ENCODE data around the gene ANAPC2.

Gene ANAPC2

DNA sequence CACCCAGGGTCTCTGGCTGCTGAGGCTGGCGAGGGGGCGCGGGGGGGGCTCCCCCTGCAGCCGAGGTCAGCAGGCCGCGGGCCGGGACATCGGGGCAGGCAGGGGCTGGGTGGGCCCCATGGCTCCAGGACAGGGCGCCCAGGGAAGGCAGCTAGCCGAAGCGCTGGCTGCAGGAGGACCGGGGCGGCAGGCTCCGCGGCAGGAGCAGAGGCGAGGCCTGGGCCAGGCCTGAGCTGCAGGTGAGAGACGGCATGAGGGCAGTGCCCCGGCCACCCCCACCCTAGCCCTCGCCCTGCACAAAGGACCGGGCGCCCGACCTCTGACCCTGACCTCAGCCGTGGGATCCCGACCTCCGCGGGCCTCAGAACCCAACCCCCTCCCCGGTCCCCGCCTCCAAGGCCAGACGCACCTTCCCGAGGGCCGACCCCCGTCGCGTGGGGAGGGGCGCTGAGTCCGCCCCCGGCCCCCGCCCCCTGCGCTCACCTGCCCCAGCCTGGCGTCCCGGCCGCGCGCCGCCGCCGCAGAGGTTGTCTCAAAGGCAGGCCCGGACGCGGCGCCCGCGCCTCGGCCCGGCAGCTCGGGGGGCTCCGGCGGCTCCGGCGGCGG, 33.2 kb upstream of the ANAPC2 start:
- TF ChIP-seq, protein P1, sequence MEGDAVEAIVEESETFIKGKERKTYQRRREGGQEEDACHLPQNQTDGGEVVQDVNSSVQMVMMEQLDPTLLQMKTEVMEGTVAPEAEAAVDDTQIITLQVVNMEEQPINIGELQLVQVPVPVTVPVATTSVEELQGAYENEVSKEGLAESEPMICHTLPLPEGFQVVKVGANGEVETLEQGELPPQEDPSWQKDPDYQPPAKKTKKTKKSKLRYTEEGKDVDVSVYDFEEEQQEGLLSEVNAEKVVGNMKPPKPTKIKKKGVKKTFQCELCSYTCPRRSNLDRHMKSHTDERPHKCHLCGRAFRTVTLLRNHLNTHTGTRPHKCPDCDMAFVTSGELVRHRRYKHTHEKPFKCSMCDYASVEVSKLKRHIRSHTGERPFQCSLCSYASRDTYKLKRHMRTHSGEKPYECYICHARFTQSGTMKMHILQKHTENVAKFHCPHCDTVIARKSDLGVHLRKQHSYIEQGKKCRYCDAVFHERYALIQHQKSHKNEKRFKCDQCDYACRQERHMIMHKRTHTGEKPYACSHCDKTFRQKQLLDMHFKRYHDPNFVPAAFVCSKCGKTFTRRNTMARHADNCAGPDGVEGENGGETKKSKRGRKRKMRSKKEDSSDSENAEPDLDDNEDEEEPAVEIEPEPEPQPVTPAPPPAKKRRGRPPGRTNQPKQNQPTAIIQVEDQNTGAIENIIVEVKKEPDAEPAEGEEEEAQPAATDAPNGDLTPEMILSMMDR (IDR thresholded peaks at IDR 0.05; ENCODE audit: extremely low read depth, insufficient read depth, missing control alignments): no peak
- no peak for DNase-seq (ENCODE audit: low spot score)
- in situ Hi-C loops (cut with MboI; ENCODE audit: low pct_unique_long_range_greater_than_20kb, low sequenced_read_pairs, unreplicated experiment): loop anchor here (10.0 kb wide), 1 partner anchor 97 kb away; no protein-coding TSS in a partner anchor

DNA sequence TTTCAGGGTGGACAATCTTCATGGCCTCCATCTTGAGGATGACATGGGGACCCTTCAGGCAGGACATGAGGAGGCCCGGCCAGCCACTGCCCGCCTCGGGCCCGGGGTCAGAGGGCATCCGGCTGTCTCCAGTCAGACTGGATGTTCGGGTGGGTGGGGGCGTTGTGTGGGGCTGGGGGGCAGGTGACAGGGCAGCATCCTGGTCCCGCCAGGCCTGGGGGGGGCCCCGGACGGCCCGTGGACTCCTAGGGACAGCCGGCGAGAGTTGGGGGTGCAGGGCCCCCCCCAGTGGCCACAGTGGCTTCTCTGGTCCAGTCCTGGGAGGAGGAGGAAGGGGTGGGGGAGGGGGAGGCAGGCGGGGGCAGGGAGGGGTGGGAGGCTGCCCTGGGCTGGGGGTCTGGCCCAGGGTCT, 32.7 kb upstream of the ANAPC2 start:
- in situ Hi-C loops (cut with MboI; ENCODE audit: low pct_unique_long_range_greater_than_20kb, low sequenced_read_pairs, unreplicated experiment): loop anchor here (10.0 kb wide), 1 partner anchor 96 kb away; no protein-coding TSS in a partner anchor
- no peak for DNase-seq (ENCODE audit: low spot score)
- TF ChIP-seq, protein P1 (IDR thresholded peaks at IDR 0.05; ENCODE audit: extremely low read depth, insufficient read depth, missing control alignments): no peak

DNA sequence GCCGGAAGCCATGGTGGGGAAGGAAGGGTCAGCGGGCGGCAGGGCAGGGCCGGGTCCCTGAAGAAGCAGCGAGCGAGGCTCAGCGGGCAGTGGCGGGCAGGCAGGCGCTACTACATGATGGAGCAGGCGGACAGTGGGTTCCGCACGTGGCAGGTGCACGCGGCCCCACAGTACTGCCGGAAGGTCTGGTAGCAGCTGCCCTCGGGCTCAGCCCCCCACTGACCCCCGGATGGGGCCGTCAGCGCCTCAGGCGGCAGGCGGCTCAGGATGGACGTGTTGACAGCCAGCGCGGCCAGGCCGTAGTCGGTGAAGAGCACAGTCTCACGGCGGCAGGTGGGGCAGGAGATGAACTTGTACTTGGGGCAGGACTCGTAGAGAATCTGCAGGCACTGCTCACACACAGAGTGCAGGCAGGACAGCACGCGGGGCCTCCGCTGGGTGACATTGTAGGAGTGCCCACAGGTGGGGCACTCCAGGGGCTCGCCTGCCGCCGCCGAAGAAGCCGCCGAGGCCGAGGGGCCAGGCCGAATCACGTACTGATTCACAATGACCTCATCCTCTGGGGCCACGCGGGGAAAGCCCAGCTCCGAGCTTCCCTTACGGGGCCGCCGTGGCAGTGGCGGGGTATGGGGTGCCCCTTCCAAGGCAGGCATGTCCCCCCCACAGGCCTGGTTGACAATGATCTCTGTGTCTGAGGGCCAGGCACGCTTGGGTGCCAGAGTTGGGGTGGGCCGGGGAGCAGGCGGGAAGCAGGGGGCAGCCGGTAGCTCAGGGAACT, 32.1 kb upstream of the ANAPC2 start:
- in situ Hi-C loops (cut with MboI; ENCODE audit: low pct_unique_long_range_greater_than_20kb, low sequenced_read_pairs, unreplicated experiment): loop anchor here (10.0 kb wide), 1 partner anchor 96 kb away; no protein-coding TSS in a partner anchor
- TF ChIP-seq, protein P1 (IDR thresholded peaks at IDR 0.05; ENCODE audit: extremely low read depth, insufficient read depth, missing control alignments): no peak
- DNase-seq (ENCODE audit: low spot score): no peak

DNA sequence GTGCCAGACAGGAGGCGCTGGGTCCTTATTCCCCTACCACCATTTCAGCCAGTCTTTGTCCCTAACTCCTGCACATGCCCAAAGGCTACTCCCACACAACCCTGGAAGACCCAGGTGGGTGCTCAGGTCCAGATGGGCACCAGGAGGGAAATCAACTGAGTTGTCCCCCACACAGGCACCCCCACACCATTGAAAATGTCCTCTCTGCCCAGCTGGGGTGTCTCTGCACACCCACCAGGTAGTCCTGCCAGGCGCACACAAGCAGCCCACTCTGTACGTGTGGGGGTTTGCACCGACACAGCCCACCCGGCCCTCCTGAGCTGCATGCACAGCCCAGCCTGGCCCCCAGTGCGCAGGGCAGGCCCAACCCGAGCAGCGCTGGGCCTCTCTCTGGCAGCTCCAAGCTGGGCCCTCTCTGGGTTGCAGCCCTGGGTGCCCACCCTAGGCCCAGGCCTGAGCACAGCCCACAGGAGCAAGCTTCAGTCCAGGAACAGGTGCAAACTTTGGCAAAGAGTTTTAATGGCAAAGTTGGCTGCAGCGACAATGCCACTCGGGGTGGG, 31.5 kb upstream of the ANAPC2 start:
- in situ Hi-C loops (cut with MboI; ENCODE audit: low pct_unique_long_range_greater_than_20kb, low sequenced_read_pairs, unreplicated experiment): loop anchor here (10.0 kb wide), 1 partner anchor 95 kb away; no protein-coding TSS in a partner anchor
- TF ChIP-seq, protein P1 (IDR thresholded peaks at IDR 0.05; ENCODE audit: extremely low read depth, insufficient read depth, missing control alignments): no peak

DNA sequence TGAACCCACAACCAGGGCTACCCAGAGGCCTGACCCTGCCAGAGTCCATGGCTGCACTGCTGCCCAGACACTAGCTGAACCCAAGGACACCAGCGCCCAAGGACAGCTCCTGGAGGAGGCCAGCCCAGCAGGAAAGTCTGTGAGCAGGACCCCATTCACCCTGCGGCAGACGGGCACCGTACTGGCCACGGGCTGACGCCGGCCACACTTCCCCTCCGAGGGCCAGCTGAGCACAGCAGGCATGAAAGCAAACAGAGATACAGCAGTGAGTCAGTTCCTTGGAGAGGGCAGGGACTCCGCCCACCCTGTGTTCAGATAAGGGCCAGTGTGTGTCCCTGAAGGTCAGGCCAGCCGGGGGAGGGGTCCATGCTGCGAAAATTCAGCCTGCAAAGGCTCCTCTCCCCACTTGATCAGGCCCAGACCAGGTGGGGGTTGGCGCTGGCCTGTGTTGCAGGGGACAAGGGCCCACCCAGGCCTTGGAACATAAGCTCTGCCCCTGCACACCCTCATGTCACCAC, 30.5 kb upstream of the ANAPC2 start:
- in situ Hi-C loops (cut with MboI; ENCODE audit: low pct_unique_long_range_greater_than_20kb, low sequenced_read_pairs, unreplicated experiment): no loop called here
- no peak for DNase-seq (ENCODE audit: low spot score)

More for the DNA sequence above, 31.5 kb upstream of the ANAPC2 start:
- DNase-seq (ENCODE audit: low spot score): no peak

DNA sequence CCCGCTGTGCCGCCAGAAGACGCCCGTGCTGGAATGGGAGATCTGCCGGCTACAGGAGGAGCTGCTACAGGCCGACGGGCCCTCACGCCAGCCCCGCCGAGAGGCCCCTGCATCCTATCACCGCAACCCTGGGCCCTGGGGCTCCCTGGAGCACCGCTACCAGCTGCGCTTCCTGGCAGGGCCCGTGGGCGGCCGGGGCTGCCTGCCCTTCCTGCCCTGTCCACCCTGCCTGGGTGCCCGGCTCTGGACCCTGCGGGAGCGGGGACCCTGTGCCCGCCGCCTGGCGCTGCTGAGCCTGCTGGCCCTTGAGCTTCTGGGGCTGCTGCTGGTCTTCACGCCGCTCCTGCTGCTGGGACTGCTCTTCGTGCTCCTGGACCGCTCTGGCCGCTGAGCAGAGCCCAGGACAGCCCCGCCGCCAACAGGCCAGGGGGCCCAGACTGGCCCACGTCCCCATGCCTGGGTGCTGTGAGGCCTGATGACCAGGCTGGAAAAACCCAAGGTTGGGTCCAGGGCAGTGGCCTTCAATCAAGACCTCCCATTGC, 29.9 kb upstream of the ANAPC2 start:
- in situ Hi-C loops (cut with MboI; ENCODE audit: low pct_unique_long_range_greater_than_20kb, low sequenced_read_pairs, unreplicated experiment): no loop called here
- TF ChIP-seq, protein P1 (IDR thresholded peaks at IDR 0.05; ENCODE audit: extremely low read depth, insufficient read depth, missing control alignments): no peak
- DNase-seq (ENCODE audit: low spot score): no peak

More for the DNA sequence above, 30.5 kb upstream of the ANAPC2 start:
- TF ChIP-seq, protein P1 (IDR thresholded peaks at IDR 0.05; ENCODE audit: extremely low read depth, insufficient read depth, missing control alignments): no peak

All from GM13977 (cell line).